Keratinocyte (primary cell): Measurements from ENCODE around the gene COL8A2. TPM values are rescaled to one million over a fixed set of nuclear protein-coding genes. Genes with fewer than 3 reads are reported as not detected.
A peak's percentile ranks its signal among the peaks of the same experiment; 100 is the strongest.

Source experiments
- DNase-seq: peaks from one replicate; pipeline ENCODE4 v3.0.0-alpha.2; 2011; ENCODE audit warnings: low read depth, missing footprints, low spot score
- FAIRE-seq: peaks from 2 replicates; lab custom pipeline; 2011; peaks lifted over from hg19 to GRCh38; lab: Jason Lieb, UNC
- H2AFZ ChIP-seq: 2 replicates; pipeline ENCODE4 v1.6.0; 2012; ENCODE audit warnings: low read length, control low read depth, inconsistent platforms; ENCODE audit not compliant: control insufficient read depth
- H3K27ac ChIP-seq: 2 replicates; pipeline ENCODE4 v1.5.1; 2011; ENCODE audit warnings: low read length; ENCODE audit not compliant: control insufficient read depth, insufficient read depth
- H3K27me3 ChIP-seq: 3 replicates; pipeline ENCODE4 v1.6.0; 2011; ENCODE audit warnings: low read length; ENCODE audit not compliant: control insufficient read depth, insufficient read depth; ENCODE audit errors: extremely low read depth
- H3K36me3 ChIP-seq, 2 experiments: 2 replicates in 1 of 2; 3 replicates in 1 of 2; pipeline ENCODE4 v1.5.1; 2011; ENCODE audit warnings: low read length in 2 of 2, mild to moderate bottlenecking in 1 of 2; ENCODE audit not compliant: control insufficient read depth in 2 of 2, insufficient read depth in 2 of 2; ENCODE audit errors: extremely low read depth in 1 of 2
- H3K4me1 ChIP-seq: 3 replicates; pipeline ENCODE4 v1.5.1; 2011; ENCODE audit warnings: low read length; ENCODE audit not compliant: control insufficient read depth, insufficient read depth; ENCODE audit errors: extremely low read depth
- H3K4me2 ChIP-seq: 3 replicates; pipeline ENCODE4 v1.6.0; 2011; ENCODE audit warnings: low read depth, low read length; ENCODE audit not compliant: control insufficient read depth, insufficient read depth; ENCODE audit errors: extremely low read depth
- H3K4me3 ChIP-seq, 3 experiments: fragments of 200-600 bp in 1 of 3; sonication (generic) in 1 of 3; 2 replicates in 2 of 3; 3 replicates in 1 of 3; pipeline ENCODE4 v1.5.1; 2011 to 2016; ENCODE audit warnings: low read length in 3 of 3, mild to moderate bottlenecking in 3 of 3, control low read depth in 2 of 3, inconsistent platforms in 1 of 3, low read depth in 1 of 3, mixed read lengths in 1 of 3, mixed run types in 1 of 3, moderate library complexity in 1 of 3; ENCODE audit not compliant: control insufficient read depth in 2 of 3, insufficient read depth in 2 of 3; ENCODE audit errors: extremely low read depth in 1 of 3
- H3K79me2 ChIP-seq: 2 replicates; pipeline ENCODE4 v1.6.0; 2012; ENCODE audit warnings: low read length; ENCODE audit not compliant: control insufficient read depth, insufficient read depth
- H3K9ac ChIP-seq: 3 replicates; pipeline ENCODE4 v1.6.0; 2011; ENCODE audit warnings: low read length; ENCODE audit not compliant: control insufficient read depth, insufficient read depth; ENCODE audit errors: extremely low read depth
- H3K9me1 ChIP-seq: 3 replicates; pipeline ENCODE4 v1.6.0; 2011; ENCODE audit warnings: low read length; ENCODE audit not compliant: control insufficient read depth, insufficient read depth; ENCODE audit errors: extremely low read depth
- H3K9me3 ChIP-seq: 2 replicates; pipeline ENCODE4 v1.5.1; 2012; ENCODE audit warnings: low read depth, low read length; ENCODE audit not compliant: control insufficient read depth
- H4K20me1 ChIP-seq: 3 replicates; pipeline ENCODE4 v1.6.0; 2011; ENCODE audit warnings: low read length; ENCODE audit not compliant: control insufficient read depth, insufficient read depth; ENCODE audit errors: extremely low read depth
- CTCF ChIP-seq, 3 experiments: IDR thresholded peaks in 1 of 3; conservative IDR thresholded peaks in 1 of 3; optimal IDR thresholded peaks in 1 of 3; 2 replicates in 2 of 3; 3 replicates in 1 of 3; pipeline versions ENCODE3 to v1.5.1; 2011; ENCODE audit warnings: low read length in 3 of 3, mild to moderate bottlenecking in 3 of 3, moderate library complexity in 2 of 3, control low read depth in 1 of 3, inconsistent platforms in 1 of 3; ENCODE audit not compliant: insufficient read depth in 2 of 3; ENCODE audit errors: extremely low read depth in 1 of 3
- EZH2 ChIP-seq: IDR thresholded peaks from one replicate; pipeline ENCODE4 v1.6.1; 2012; ENCODE audit warnings: inconsistent platforms, mild to moderate bottlenecking, low read length, moderate library complexity
- dilution Hi-C: fragments of 300-500 bp; cut with MboI; formaldehyde crosslinking; loops from one replicate; pipeline ENCODE4 v1.7.0; 2020; ENCODE audit warnings: low sequenced_read_pairs; ENCODE audit not compliant: extremely low pct_ligation_motif_present
- polyA plus RNA-seq, 5 experiments: library from polyadenylated mRNA; depleted of rRNA in 3 of 5; stranded (reverse) in 3 of 5; stranded (forward) in 1 of 5; unstranded in 1 of 5; fragments of >200 nt; gene quantifications; 1 replicate in 1 of 5; 2 replicates in 3 of 5; 3 replicates in 1 of 5; pipeline versions ENCODE4 v1.2.1 to v1.2.3, GENCODE V29; 2011 to 2012; ENCODE audit warnings: missing spikeins in 2 of 5, low read depth in 1 of 5, low replicate concordance in 1 of 5

The COL8A2 gene
- polyA plus RNA-seq, 1 donor (not counting 4 experiments of a cell fraction or from before 2014, with no cell fraction given), result 0.09 TPM

- no peaks in the 10 kb centered on the region for H4K20me1 ChIP-seq
- H3K9me1 ChIP-seq, result no peaks in the 10 kb centered on the region
- H3K27ac ChIP-seq, result no peak overlapping the region
- H3K9ac ChIP-seq, result no peak overlapping the region
- no peaks in the 10 kb centered on the region for H3K9me3 ChIP-seq
- H3K4me2 ChIP-seq, result no peak overlapping the region
- no peak for DNase-seq
- no peak overlapping the region for H2AFZ ChIP-seq
- no peak overlapping the region for H3K4me3 ChIP-seq
- H3K4me1 ChIP-seq, result peaks cover 30% of the 10 kb centered on the region
- TF ChIP-seq CTCF (optimal IDR thresholded peaks at IDR 0.05 in 1 of 3, IDR thresholded peaks at IDR 0.05 in 1 of 3, conservative IDR thresholded peaks at IDR 0.05 in 1 of 3; ENCODE audit: extremely low read depth in 1 of 3, insufficient read depth in 2 of 3, low read length in 3 of 3), result no peak
- TF ChIP-seq EZH2, result no peak
- dilution Hi-C loops, result no loop called here
- H3K36me3 ChIP-seq, result no peaks in the 10 kb centered on the region
- no peak for FAIRE-seq
- H3K79me2 ChIP-seq, result no peaks in the 10 kb centered on the region
- no peaks in the 10 kb centered on the region for H3K27me3 ChIP-seq
Measured at GRCh38 chr1:36083219-36083618, 41.8 kb downstream of the COL8A2 start.

GRCh38 chr1:36081926-36082485 lies 43.0 kb downstream of the COL8A2 start:
- H3K9ac ChIP-seq, result no peak overlapping the region
- no peak overlapping the region for H3K4me2 ChIP-seq
- no peaks in the 10 kb centered on the region for H3K9me1 ChIP-seq
- H3K9me3 ChIP-seq, result no peaks in the 10 kb centered on the region
- H3K36me3 ChIP-seq, result no peaks in the 10 kb centered on the region
- dilution Hi-C loops, result no loop called here
- no peak overlapping the region for H3K27ac ChIP-seq
- H3K4me1 ChIP-seq, result peaks cover 28% of the 10 kb centered on the region
- no peaks in the 10 kb centered on the region for H3K27me3 ChIP-seq
- no peak overlapping the region for H3K4me3 ChIP-seq
- TF ChIP-seq EZH2, result no peak
- peak; percentile 6 to 28 (median 11) for TF ChIP-seq CTCF (optimal IDR thresholded peaks at IDR 0.05 in 1 of 3, IDR thresholded peaks at IDR 0.05 in 1 of 3, conservative IDR thresholded peaks at IDR 0.05 in 1 of 3; ENCODE audit: extremely low read depth in 1 of 3, insufficient read depth in 2 of 3, low read length in 3 of 3)
- no peaks in the 10 kb centered on the region for H4K20me1 ChIP-seq
- H3K79me2 ChIP-seq, result no peaks in the 10 kb centered on the region
- FAIRE-seq (no peak), DNase-seq (no peak)
- H2AFZ ChIP-seq, result no peak overlapping the region
